ENCODE data around the gene HTR1D. TPM values are rescaled to one million over a fixed set of nuclear protein-coding genes. Genes with fewer than 3 reads are reported as not detected.
"Not testable (repeated sequence)": the region's sequence is repeated elsewhere in the genome, so short reads cannot be mapped to it uniquely, and the experiment has no call there.

HTR1D gene
- not detected in 2 replicates for total RNA-seq
- long read RNA-seq: 0 reads

GRCh38 chr1:23217421-23218115 lies at the start of gene HTR1D:
TSS of gene HTR1D (minus strand) at chr1:23217502. CDS start at chr1:23194219, 23,283 bp downstream.
- Mint-ChIP-seq H3K4me3 (peak within 1 kb of the TSS; percentile 33), H3K9me3 (no peaks in the 10 kb centered on the region), H3K27me3 (ENCODE audit: low read depth) (peaks cover 78% of the 10 kb centered on the region), H3K36me3 (ENCODE audit: low read depth) (no peaks in the 10 kb centered on the region), H3K4me1 (peaks cover 14% of the 10 kb centered on the region), H3K27ac (ENCODE audit: unreplicated experiment) (no peak within 1 kb of the TSS)
- no peak for DNase-seq (ENCODE audit: low read depth, low spot score)
- TF ChIP-seq CTCF (conservative IDR thresholded peaks at IDR 0.05): no peak

GRCh38 chr1:23263380-23263887 lies 46.1 kb upstream of the HTR1D start:
- peak overlapping the region; percentile 11 for H3K4me3 Mint-ChIP-seq
- TF ChIP-seq CTCF (conservative IDR thresholded peaks at IDR 0.05): no peak
- peak overlapping the region; percentile 94 for H3K27ac Mint-ChIP-seq (ENCODE audit: unreplicated experiment)
- no peaks in the 10 kb centered on the region for H3K36me3 Mint-ChIP-seq (ENCODE audit: low read depth)
- H3K4me1 Mint-ChIP-seq: peaks cover 20% of the 10 kb centered on the region
- DNase-seq (ENCODE audit: low read depth, low spot score): no peak
- no peaks in the 10 kb centered on the region for H3K9me3 Mint-ChIP-seq
- peaks cover 6% of the 10 kb centered on the region for H3K27me3 Mint-ChIP-seq (ENCODE audit: low read depth)

- H3K27me3 Mint-ChIP-seq (ENCODE audit: low read depth); DNase-seq (ENCODE audit: low read depth, low spot score); H3K4me3 Mint-ChIP-seq; H3K9me3 Mint-ChIP-seq; H3K36me3 Mint-ChIP-seq (ENCODE audit: low read depth); H3K27ac Mint-ChIP-seq (ENCODE audit: unreplicated experiment); H3K4me1 Mint-ChIP-seq: not testable (repeated sequence)
Observed at GRCh38 chr1:23258082-23258481, 40.8 kb upstream of the HTR1D start.

- H3K9me3 Mint-ChIP-seq; DNase-seq (ENCODE audit: low read depth, low spot score); H3K27me3 Mint-ChIP-seq (ENCODE audit: low read depth); H3K36me3 Mint-ChIP-seq (ENCODE audit: low read depth); H3K4me1 Mint-ChIP-seq; H3K27ac Mint-ChIP-seq (ENCODE audit: unreplicated experiment); H3K4me3 Mint-ChIP-seq: not testable (repeated sequence)
Observed at GRCh38 chr1:23257371-23257770, 40.1 kb upstream of the HTR1D start.

- no peak for DNase-seq (ENCODE audit: low read depth, low spot score)
- Mint-ChIP-seq H3K9me3 (no peaks in the 10 kb centered on the region), H3K27me3 (ENCODE audit: low read depth) (peaks cover 3% of the 10 kb centered on the region), H3K4me1 (peaks cover 8% of the 10 kb centered on the region), H3K4me3 (no peak overlapping the region), H3K36me3 (ENCODE audit: low read depth) (no peaks in the 10 kb centered on the region), H3K27ac (ENCODE audit: unreplicated experiment) (no peak overlapping the region)
- TF ChIP-seq CTCF (conservative IDR thresholded peaks at IDR 0.05): no peak
Observed at GRCh38 chr1:23254584-23254983, 37.3 kb upstream of the HTR1D start.

- H3K4me3 Mint-ChIP-seq: no peak overlapping the region
- H3K9me3 Mint-ChIP-seq: no peaks in the 10 kb centered on the region
- H3K27ac Mint-ChIP-seq (ENCODE audit: unreplicated experiment): peak overlapping the region; percentile 92
- DNase-seq (ENCODE audit: low read depth, low spot score): no peak
- H3K4me1 Mint-ChIP-seq: peaks cover 6% of the 10 kb centered on the region
- H3K36me3 Mint-ChIP-seq (ENCODE audit: low read depth): no peaks in the 10 kb centered on the region
- peaks cover 3% of the 10 kb centered on the region for H3K27me3 Mint-ChIP-seq (ENCODE audit: low read depth)
- TF ChIP-seq CTCF (conservative IDR thresholded peaks at IDR 0.05): no peak
Observed at GRCh38 chr1:23251812-23252211, 34.5 kb upstream of the HTR1D start.
